AG04450 (cell line): ENCODE data around the gene FOXA3. TPM values are rescaled to one million over a fixed set of nuclear protein-coding genes. Genes with fewer than 3 reads are reported as not detected.

Experiments used
- CTCF ChIA-PET: fragments of 300-600, 350-600 bp; formaldehyde crosslinking; extraction: SDS; loops from one replicate; lab custom pipeline; 2022; ENCODE audit warnings: antibody characterized with exemption, inconsistent platforms; lab: Charles Lee
- POLR2A ChIA-PET: fragments of 350-600 bp; formaldehyde crosslinking; extraction: SDS; loops from one replicate; lab custom pipeline; 2021; ENCODE audit warnings: antibody characterized with exemption, inconsistent platforms; lab: Yijun Ruan, JAX
- DNase-seq: peaks from one replicate; pipeline ENCODE4 v3.0.0-alpha.2; 2011; ENCODE audit warnings: low read depth, low spot score
- H3K27ac ChIP-seq: one replicate; pipeline ENCODE4 v1.5.1; 2012; ENCODE audit warnings: low read depth, low read length, control low read depth
- H3K27me3 ChIP-seq: one replicate; pipeline ENCODE4 v1.6.0; 2012; ENCODE audit warnings: low read length; ENCODE audit not compliant: control insufficient read depth, insufficient read depth
- H3K4me3 ChIP-seq: 2 replicates; pipeline ENCODE4 v1.5.1; 2011; ENCODE audit warnings: mild to moderate bottlenecking, low read depth, low read length, control low read depth
- H3K9me3 ChIP-seq: 2 replicates; pipeline ENCODE4 v1.5.1; 2012; ENCODE audit warnings: low read length; ENCODE audit not compliant: control insufficient read depth, insufficient read depth
- CTCF ChIP-seq: IDR thresholded peaks from 2 replicates; pipeline ENCODE4 v1.5.1; 2011; ENCODE audit warnings: low read depth, low read length, control low read depth, inconsistent platforms
- polyA plus RNA-seq: library from polyadenylated mRNA; depleted of rRNA; stranded (reverse); fragments of >200 nt; gene quantifications from 2 replicates; pipeline ENCODE4 v1.2.3, GENCODE V29; 2011

Gene FOXA3
- polyA plus RNA-seq, 1 experiment, result not detected

- DNase-seq, result no peak
- H3K27ac ChIP-seq, result no peak overlapping the region
- no peaks in the 10 kb centered on the region for H3K9me3 ChIP-seq
- H3K27me3 ChIP-seq, result no peaks in the 10 kb centered on the region
- POLR2A ChIA-PET, result interaction anchor here (0.6 kb wide), 1 partner anchor 108 kb away, joined by 5 read pairs; no protein-coding TSS in a partner anchor
- CTCF ChIA-PET, result no interaction called here
- no peak overlapping the region for H3K4me3 ChIP-seq
- no peak for TF ChIP-seq CTCF
Observed at GRCh38 chr19:45906221-45906620, 42.1 kb downstream of the FOXA3 start.

GRCh38 chr19:45908956-45909355 lies 44.8 kb downstream of the FOXA3 start:
- no peak for DNase-seq
- POLR2A ChIA-PET, result no interaction called here
- Histone ChIP-seq H3K27me3 (peaks cover under 1% of the 10 kb centered on the region), H3K27ac (no peak overlapping the region), H3K9me3 (no peaks in the 10 kb centered on the region), H3K4me3 (no peak overlapping the region)
- TF ChIP-seq CTCF, result no peak
- CTCF ChIA-PET, result no interaction called here

GRCh38 chr19:45911291-45911690 lies 47.2 kb downstream of the FOXA3 start:
- no peaks in the 10 kb centered on the region for H3K9me3 ChIP-seq
- CTCF ChIA-PET, result no interaction called here
- no peak for TF ChIP-seq CTCF
- H3K27ac ChIP-seq, result no peak overlapping the region
- DNase-seq, result no peak
- H3K27me3 ChIP-seq, result peaks cover 5% of the 10 kb centered on the region
- H3K4me3 ChIP-seq, result no peak overlapping the region
- POLR2A ChIA-PET, result no interaction called here

- no peak for DNase-seq
- no peaks in the 10 kb centered on the region for H3K9me3 ChIP-seq
- no peak within 1 kb of the TSS for H3K27ac ChIP-seq
- peaks cover 7% of the 10 kb centered on the region for H3K27me3 ChIP-seq
- H3K4me3 ChIP-seq, result no peak within 1 kb of the TSS
- ChIA-PET POLR2A (no interaction called here), CTCF (no interaction called here)
- no peak for TF ChIP-seq CTCF
Observed at GRCh38 chr19:45913874-45914830, 50.0 kb downstream of the FOXA3 start, which contains the start of gene NANOS2. Gene NANOS2 (minus strand): TSS chr19:45914778. CDS start chr19:45914693, 85 bp downstream.
